B cell (primary cell): Measurements from ENCODE around the gene ADAMTSL2. TPM values are rescaled to one million over a fixed set of nuclear protein-coding genes. Genes with fewer than 3 reads are reported as not detected.

ENCODE experiments used
- ATAC-seq: fragments of 200-7000 bp; cut with Tn5 transposase; one replicate; pipeline ENCODE4 v1.10.0; 2021; ENCODE audit warnings: low read depth, mild to moderate bottlenecking, moderate number of reproducible peaks, moderate library complexity
- CTCF ChIA-PET: fragments of 350-600 bp; sonication (Branson Sonifier 250); formaldehyde crosslinking; loops from one replicate; lab custom pipeline; 2021; ENCODE audit warnings: antibody characterized with exemption, inconsistent platforms; lab: Charles Lee
- POLR2A ChIA-PET: fragments of 350-600 bp; sonication (Branson Sonifier 250); formaldehyde crosslinking; loops from one replicate; lab custom pipeline; 2021; ENCODE audit warnings: antibody characterized with exemption; lab: Charles Lee
- DNase-seq: peaks from one replicate; pipeline ENCODE4 v3.0.0; 2013
- H2AFZ ChIP-seq: 2 replicates; pipeline ENCODE4 v1.6.1; 2012; ENCODE audit warnings: mild to moderate bottlenecking, low read depth, low read length; ENCODE audit not compliant: insufficient read depth, poor library complexity, severe bottlenecking
- H3K27ac ChIP-seq, 2 donors: 1 replicate in 1 of 2; 2 replicates in 1 of 2; pipeline ENCODE4 v1.5.1; 2012 to 2013; ENCODE audit warnings: low read length in 2 of 2, mild to moderate bottlenecking in 2 of 2, moderate library complexity in 1 of 2
- H3K27me3 ChIP-seq, 4 experiments: fragments of 200-600 bp in 1 of 4; sonication (generic) in 1 of 4; replicated peaks in 1 of 4; 1 replicate in 2 of 4; 2 replicates in 2 of 4; pipeline versions ENCODE4 v1.6.1 to v1.7.0; 2013 to 2016; ENCODE audit warnings: low read length in 3 of 4, mild to moderate bottlenecking in 2 of 4, mixed read lengths in 1 of 4, moderate library complexity in 1 of 4; ENCODE audit not compliant: insufficient read depth in 4 of 4, control insufficient read depth in 3 of 4; ENCODE audit errors: control extremely low read depth in 1 of 4
- H3K36me3 ChIP-seq, 2 experiments: replicated peaks in 1 of 2; 1 replicate in 1 of 2; 2 replicates in 1 of 2; pipeline versions ENCODE4 v1.6.1 to v1.7.1; 2013; ENCODE audit warnings: low read length in 1 of 2; ENCODE audit not compliant: insufficient read depth in 2 of 2, control insufficient read depth in 1 of 2; ENCODE audit errors: control extremely low read depth in 1 of 2, extremely low read depth in 1 of 2
- H3K4me1 ChIP-seq, 2 donors: fragments of 200-600 bp in 1 of 2; sonication (generic) in 1 of 2; 1 replicate in 1 of 2; 2 replicates in 1 of 2; pipeline versions ENCODE4 v1.5.1 to v1.6.1; 2013 to 2017; ENCODE audit warnings: low read length in 2 of 2; ENCODE audit not compliant: control insufficient read depth in 2 of 2, insufficient read depth in 2 of 2
- H3K4me2 ChIP-seq: replicated peaks from 2 replicates; pipeline ENCODE3; 2012; ENCODE audit warnings: mild to moderate bottlenecking, low read depth, low read length; ENCODE audit not compliant: poor library complexity, severe bottlenecking
- H3K4me3 ChIP-seq, 5 experiments: fragments of 200-600 bp in 1 of 5; sonication (generic) in 1 of 5; 1 replicate in 3 of 5; 2 replicates in 2 of 5; pipeline versions ENCODE4 v1.5.1 to v1.7.0; 2011 to 2016; ENCODE audit warnings: low read length in 4 of 5, mild to moderate bottlenecking in 4 of 5, low read depth in 2 of 5, control low read depth in 1 of 5, moderate library complexity in 1 of 5; ENCODE audit not compliant: insufficient read depth in 1 of 5; ENCODE audit errors: control extremely low read depth in 1 of 5, extremely low read depth in 1 of 5
- H3K79me2 ChIP-seq: fragments of 200-600 bp; sonication (generic); one replicate; pipeline ENCODE4 v1.6.0; 2016; ENCODE audit warnings: low read length; ENCODE audit not compliant: control insufficient read depth, insufficient read depth
- H3K9ac ChIP-seq: fragments of 200-600 bp; sonication (generic); 2 replicates; pipeline ENCODE4 v1.6.1; 2017; ENCODE audit warnings: mild to moderate bottlenecking, low read length, moderate library complexity
- H3K9me3 ChIP-seq, 3 donors: one replicate each; pipeline versions ENCODE4 v1.6.1 to v1.7.1; 2013; ENCODE audit warnings: low read length in 2 of 3; ENCODE audit not compliant: control insufficient read depth in 2 of 3, insufficient read depth in 1 of 3; ENCODE audit errors: control extremely low read depth in 1 of 3
- H4K20me1 ChIP-seq: 2 replicates; pipeline ENCODE4 v1.6.0; 2012; ENCODE audit warnings: mild to moderate bottlenecking, low read length; ENCODE audit not compliant: insufficient read depth, control insufficient read depth, poor library complexity, severe bottlenecking
- H3K27ac Mint-ChIP-seq: one replicate; pipeline ENCODE4 v1.8.0; 2021; ENCODE audit warnings: mixed read lengths
- H3K27me3 Mint-ChIP-seq: one replicate; pipeline ENCODE4 v1.8.0; 2021; ENCODE audit warnings: mixed read lengths
- H3K4me1 Mint-ChIP-seq: one replicate; pipeline ENCODE4 v1.8.0; 2021; ENCODE audit warnings: mixed read lengths
- H3K4me3 Mint-ChIP-seq: one replicate; pipeline ENCODE4 v1.8.0; 2021; ENCODE audit warnings: mixed read lengths
- H3K9me3 Mint-ChIP-seq: one replicate; pipeline ENCODE4 v1.8.0; 2022; ENCODE audit warnings: mixed read lengths; ENCODE audit not compliant: insufficient read depth
- CTCF ChIP-seq: fragments of 200-600 bp; IDR thresholded peaks from one replicate; pipeline ENCODE4 v1.8.0; 2022; ENCODE audit warnings: antibody characterized with exemption, mild to moderate bottlenecking
- EZH2 ChIP-seq: IDR thresholded peaks from 2 replicates; pipeline ENCODE4 v1.6.1; 2012; ENCODE audit warnings: borderline replicate concordance, low read depth, mild to moderate bottlenecking, moderate library complexity, low read length; ENCODE audit not compliant: insufficient read depth, poor library complexity, severe bottlenecking
- WGBS: methylation state at CpG from one replicate; pipeline ENCODE4 v1.1.5; 2013; ENCODE audit warnings: missing lambda C conversion rate; ENCODE audit not compliant: insufficient coverage; 5-methylcytosine and 5-hydroxymethylcytosine counted together
- intact Hi-C: fragments of 100-400 bp; cut with micrococcal nuclease; formaldehyde crosslinking; loops from one replicate; pipeline ENCODE4 v1.10.0; 2022
- polyA plus RNA-seq: library from polyadenylated mRNA; depleted of rRNA; stranded (reverse); fragments of >200 nt; gene quantifications from 2 replicates; pipeline ENCODE4 v1.2.3, GENCODE V29; 2012
- total RNA-seq, 2 donors: library from RNA; stranded (reverse); fragments of 120-200 nt in 1 of 2; gene quantifications; 1 replicate in 1 of 2; 2 replicates in 1 of 2; pipeline versions ENCODE4 v1.2.3 to v1.2.4, GENCODE V29; 2013 to 2022

Gene ADAMTSL2
- total and polyA plus RNA-seq, 2 donors (not counting 1 experiment from before 2014, with no cell fraction given), result 0.03 TPM; not detected in 1

GRCh38 chr9:133542002-133542401, 7.5 kb downstream of the ADAMTSL2 start:
- Histone ChIP-seq H3K9ac (no peak overlapping the region), H2AFZ (no peak overlapping the region), H3K79me2 (no peaks in the 10 kb centered on the region), H3K9me3 (no peaks in the 10 kb centered on the region), H3K4me3 (no peak overlapping the region), H3K27ac (no peak overlapping the region), H4K20me1 (no peaks in the 10 kb centered on the region), H3K4me1 (peaks cover 12 to 14% of the 10 kb centered on the region in 2 donors), H3K4me2 (no peak overlapping the region), H3K27me3 (peaks cover 0 to 18% (median 6%) of the 10 kb centered on the region in 4 experiments), H3K36me3 (no peaks in the 10 kb centered on the region)
- 93% methylated on average over 6 of the region's 13 CpGs for WGBS
- CTCF ChIA-PET, result no interaction called here
- intact Hi-C loops, result no loop called here
- Mint-ChIP-seq H3K4me3 (no peak overlapping the region), H3K4me1 (peaks cover 15% of the 10 kb centered on the region), H3K9me3 (no peaks in the 10 kb centered on the region), H3K27me3 (peaks cover 13% of the 10 kb centered on the region), H3K27ac (no peak overlapping the region)
- DNase-seq (no peak), ATAC-seq (no peak)
- no peak for TF ChIP-seq CTCF
- no peak for TF ChIP-seq EZH2
- POLR2A ChIA-PET, result no interaction called here

- H3K4me3 Mint-ChIP-seq, result no peak overlapping the region
- intact Hi-C loops, result no loop called here
- CTCF ChIA-PET, result no interaction called here
Measured at GRCh38 chr9:133543772-133544467, 9.4 kb downstream of the ADAMTSL2 start.

More at GRCh38 chr9:133543772-133544467, 9.4 kb downstream of the ADAMTSL2 start:
- no peak overlapping the region for H3K27ac ChIP-seq
- H3K4me2 ChIP-seq, result no peak overlapping the region
- H3K27me3 ChIP-seq, result peaks cover 0 to 15% (median 6%) of the 10 kb centered on the region in 4 experiments
- H3K4me1 ChIP-seq, result peaks cover 12 to 14% of the 10 kb centered on the region in 2 donors
- Mint-ChIP-seq H3K9me3 (no peaks in the 10 kb centered on the region), H3K27me3 (peaks cover 20% of the 10 kb centered on the region), H3K27ac (no peak overlapping the region), H3K4me1 (peaks cover 15% of the 10 kb centered on the region)
- no peaks in the 10 kb centered on the region for H3K79me2 ChIP-seq
- H3K9me3 ChIP-seq, result no peaks in the 10 kb centered on the region
- H4K20me1 ChIP-seq, result no peaks in the 10 kb centered on the region
- 83% methylated on average over 16 of the region's 16 CpGs for WGBS
- no peak overlapping the region for H2AFZ ChIP-seq
- DNase-seq (no peak), ATAC-seq (no peak)
- TF ChIP-seq CTCF (no peak), EZH2 (no peak)
- H3K36me3 ChIP-seq, result no peaks in the 10 kb centered on the region
- no peak overlapping the region for H3K9ac ChIP-seq
- POLR2A ChIA-PET, result no interaction called here
- no peak overlapping the region for H3K4me3 ChIP-seq
